ENCODE results near the gene PIAS4. TPM values are rescaled to one million over a fixed set of nuclear protein-coding genes. Genes with fewer than 3 reads are reported as not detected.

The PIAS4 gene
- total and polyA plus RNA-seq, 10 of the 15 experiments (the other 5 are each of a cell fraction or from before 2014, with no cell fraction given), result 0.13 to 25.1 (median 11.3) TPM

GRCh38 chr19:4014541-4015491, 7.3 kb downstream of the PIAS4 start:
- Histone ChIP-seq H2AFZ (ENCODE audit: control insufficient read depth, low read depth, low read length) (no peak overlapping the region), H3K36me3 (ENCODE audit: control insufficient read depth in 2 of 2, insufficient read depth in 2 of 2, low read length in 1 of 2) (peaks cover 3 to 15% of the 10 kb centered on the region in 2 experiments; a peak in 3 of 4 replicates), H3K4me3 (no peak overlapping the region), H3K27me3 (replicated peaks in 1 of 2; ENCODE audit: control insufficient read depth in 2 of 2, insufficient read depth in 2 of 2, low read length in 1 of 2) (no peaks in the 10 kb centered on the region), H3K4me2 (ENCODE audit: control insufficient read depth, insufficient read depth) (0 out of 2 replicates have a peak overlapping the region, but pooled peaks have one; percentile 17), H3K79me2 (ENCODE audit: control insufficient read depth, insufficient read depth, low read length) (peaks cover 11% of the 10 kb centered on the region), H4K20me1 (ENCODE audit: control insufficient read depth, insufficient read depth) (no peaks in the 10 kb centered on the region), H3K9ac (ENCODE audit: control insufficient read depth, insufficient read depth, low read length) (no peak overlapping the region), H3K9me3 (replicated peaks; ENCODE audit: control insufficient read depth, insufficient read depth, low read length) (no peaks in the 10 kb centered on the region), H3K27ac (ENCODE audit: control insufficient read depth, insufficient read depth) (no peak overlapping the region), H3K4me1 (ENCODE audit: control insufficient read depth, insufficient read depth, low read length) (no peaks in the 10 kb centered on the region)
- in situ Hi-C loops (cut with MboI), result no loop called here
- SMC1A ChIA-PET (ENCODE audit: uncharacterized antibody, unreplicated experiment), result no interaction called here
- CTCF ChIA-PET, result no interaction called here
- peak; percentile 79 for ATAC-seq
- no TSS peak for BruUV-seq (replicated peaks)
- 79% methylated on average over 25 of the region's 25 CpGs for WGBS (ENCODE audit: insufficient coverage, insufficient replicate concordance, low lambda C conversion rate, missing lambda C conversion rate)
- no peak for DNase-seq (ENCODE audit: low read depth, low spot score)
- no peak for TF ChIP-seq ETV6 (conservative IDR thresholded peaks at IDR 0.05 in 1 of 2, IDR thresholded peaks at IDR 0.05 in 1 of 2; ENCODE audit: borderline replicate concordance in 1 of 2, low read depth in 1 of 2)
- TF ChIP-seq SREBF1 (IDR thresholded peaks at IDR 0.05; ENCODE audit: low read length), result no peak
- no peak for TF ChIP-seq BCL11A (IDR thresholded peaks at IDR 0.05; ENCODE audit: low read depth, low read length)
- no peak for TF ChIP-seq SIN3A (IDR thresholded peaks at IDR 0.05; ENCODE audit: low read depth, low read length)
- TF ChIP-seq HDGF (IDR thresholded peaks at IDR 0.05), result 0 out of 2 replicates have a peak, but pooled peaks have one; percentile 32
- TF ChIP-seq TCF7 (IDR thresholded peaks at IDR 0.05; ENCODE audit: borderline replicate concordance), result no peak
- TF ChIP-seq, protein P1, sequence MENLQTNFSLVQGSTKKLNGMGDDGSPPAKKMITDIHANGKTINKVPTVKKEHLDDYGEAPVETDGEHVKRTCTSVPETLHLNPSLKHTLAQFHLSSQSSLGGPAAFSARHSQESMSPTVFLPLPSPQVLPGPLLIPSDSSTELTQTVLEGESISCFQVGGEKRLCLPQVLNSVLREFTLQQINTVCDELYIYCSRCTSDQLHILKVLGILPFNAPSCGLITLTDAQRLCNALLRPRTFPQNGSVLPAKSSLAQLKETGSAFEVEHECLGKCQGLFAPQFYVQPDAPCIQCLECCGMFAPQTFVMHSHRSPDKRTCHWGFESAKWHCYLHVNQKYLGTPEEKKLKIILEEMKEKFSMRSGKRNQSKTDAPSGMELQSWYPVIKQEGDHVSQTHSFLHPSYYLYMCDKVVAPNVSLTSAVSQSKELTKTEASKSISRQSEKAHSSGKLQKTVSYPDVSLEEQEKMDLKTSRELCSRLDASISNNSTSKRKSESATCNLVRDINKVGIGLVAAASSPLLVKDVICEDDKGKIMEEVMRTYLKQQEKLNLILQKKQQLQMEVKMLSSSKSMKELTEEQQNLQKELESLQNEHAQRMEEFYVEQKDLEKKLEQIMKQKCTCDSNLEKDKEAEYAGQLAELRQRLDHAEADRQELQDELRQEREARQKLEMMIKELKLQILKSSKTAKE (IDR thresholded peaks at IDR 0.05; ENCODE audit: low read depth, poor library complexity, severe bottlenecking), result no peak
- TF ChIP-seq IRF3 (IDR thresholded peaks at IDR 0.05), result no peak
- TF ChIP-seq, protein P2, sequence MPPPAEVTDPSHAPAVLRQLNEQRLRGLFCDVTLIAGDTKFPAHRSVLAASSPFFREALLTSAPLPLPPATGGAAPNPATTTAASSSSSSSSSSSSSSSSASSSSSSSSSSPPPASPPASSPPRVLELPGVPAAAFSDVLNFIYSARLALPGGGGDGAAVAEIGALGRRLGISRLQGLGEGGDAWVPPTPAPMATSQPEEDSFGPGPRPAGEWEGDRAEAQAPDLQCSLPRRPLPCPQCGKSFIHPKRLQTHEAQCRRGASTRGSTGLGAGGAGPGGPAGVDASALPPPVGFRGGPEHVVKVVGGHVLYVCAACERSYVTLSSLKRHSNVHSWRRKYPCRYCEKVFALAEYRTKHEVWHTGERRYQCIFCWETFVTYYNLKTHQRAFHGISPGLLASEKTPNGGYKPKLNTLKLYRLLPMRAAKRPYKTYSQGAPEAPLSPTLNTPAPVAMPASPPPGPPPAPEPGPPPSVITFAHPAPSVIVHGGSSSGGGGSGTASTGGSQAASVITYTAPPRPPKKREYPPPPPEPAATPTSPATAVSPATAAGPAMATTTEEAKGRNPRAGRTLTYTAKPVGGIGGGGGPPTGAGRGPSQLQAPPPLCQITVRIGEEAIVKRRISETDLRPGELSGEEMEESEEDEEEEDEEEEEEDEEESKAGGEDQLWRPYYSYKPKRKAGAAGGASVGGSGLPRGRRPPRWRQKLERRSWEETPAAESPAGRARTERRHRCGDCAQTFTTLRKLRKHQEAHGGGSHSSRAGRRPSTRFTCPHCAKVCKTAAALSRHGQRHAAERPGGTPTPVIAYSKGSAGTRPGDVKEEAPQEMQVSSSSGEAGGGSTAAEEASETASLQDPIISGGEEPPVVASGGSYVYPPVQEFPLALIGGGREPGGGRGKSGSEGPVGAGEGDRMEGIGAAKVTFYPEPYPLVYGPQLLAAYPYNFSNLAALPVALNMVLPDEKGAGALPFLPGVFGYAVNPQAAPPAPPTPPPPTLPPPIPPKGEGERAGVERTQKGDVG (CRISPR knock-in tag; IDR thresholded peaks at IDR 0.05), result no peak
- TF ChIP-seq SPI1 (IDR thresholded peaks at IDR 0.05; ENCODE audit: borderline replicate concordance, insufficient read depth, low read depth, low read length), result peak; percentile 12; the same call in 1 of the 2 replicates
- POLR2A ChIA-PET, result no interaction called here
- RAD21 ChIA-PET (ENCODE audit: unreplicated experiment), result no interaction called here
- no peak for FAIRE-seq
- intact Hi-C loops (cut with micrococcal nuclease; ENCODE audit: unreplicated experiment), result no loop called here
